Measurements from ENCODE around the gene HNRNPF.
A peak's percentile ranks its signal among the peaks of the same experiment; 100 is the strongest.

The HNRNPF gene

GRCh38 chr10:43398939-43399319 lies 10.1 kb downstream of the HNRNPF start:
- no peak for DNase-seq
- POLR2A ChIA-PET: no interaction called here
- H3K36me3 ChIP-seq (ENCODE audit: control insufficient read depth in 4 of 4, insufficient read depth in 4 of 4, low read length in 3 of 4): peaks cover 2 to 63% (median 20%) of the 10 kb centered on the region in 4 experiments
- no peaks in the 10 kb centered on the region for H3K9me3 ChIP-seq (ENCODE audit: control extremely low read depth in 1 of 5, control insufficient read depth in 4 of 5, insufficient read depth in 2 of 5, low read depth in 1 of 5, low read length in 4 of 5)
- WGBS (ENCODE audit: insufficient coverage): no CpG with 5 or more reads among the region's 2 CpGs
- H3K27me3 ChIP-seq (replicated peaks in 2 of 5; ENCODE audit: control insufficient read depth in 4 of 5, insufficient read depth in 5 of 5, low read length in 4 of 5): no peaks in the 10 kb centered on the region
- peak overlapping the region in 1 of 2 experiments; percentile 84 for H3K27ac ChIP-seq (ENCODE audit: insufficient read depth in 1 of 2, low read depth in 1 of 2, low read length in 2 of 2, poor library complexity in 1 of 2, severe bottlenecking in 2 of 2)
- CTCF ChIA-PET: no interaction called here
- H3K4me3 ChIP-seq (ENCODE audit: control insufficient read depth in 1 of 7, extremely low read depth in 1 of 7, insufficient read depth in 4 of 7, low read depth in 2 of 7, low read length in 6 of 7): peak overlapping the region in 1 of 7 experiments; percentile 77
- peaks cover 20 to 85% (median 67%) of the 10 kb centered on the region in 4 experiments for H3K4me1 ChIP-seq (ENCODE audit: control extremely low read depth in 1 of 4, control insufficient read depth in 4 of 4, insufficient read depth in 4 of 4, low read length in 3 of 4)

GRCh38 chr10:43396928-43397624 lies 11.9 kb downstream of the HNRNPF start:
- peak; percentile 70 to 82 (median 70) for DNase-seq
- Histone ChIP-seq H3K4me3 (ENCODE audit: control insufficient read depth in 1 of 7, extremely low read depth in 1 of 7, insufficient read depth in 4 of 7, low read depth in 2 of 7, low read length in 6 of 7) (peak overlapping the region; percentile 45 to 80 (median 74)), H3K27ac (ENCODE audit: insufficient read depth in 1 of 2, low read depth in 1 of 2, low read length in 2 of 2, poor library complexity in 1 of 2, severe bottlenecking in 2 of 2) (peak overlapping the region; percentile 61 to 84), H3K27me3 (replicated peaks in 2 of 5; ENCODE audit: control insufficient read depth in 4 of 5, insufficient read depth in 5 of 5, low read length in 4 of 5) (no peaks in the 10 kb centered on the region), H3K9me3 (ENCODE audit: control extremely low read depth in 1 of 5, control insufficient read depth in 4 of 5, insufficient read depth in 2 of 5, low read depth in 1 of 5, low read length in 4 of 5) (no peaks in the 10 kb centered on the region), H3K36me3 (ENCODE audit: control insufficient read depth in 4 of 4, insufficient read depth in 4 of 4, low read length in 3 of 4) (peaks cover 0 to 64% (median 32%) of the 10 kb centered on the region in 4 experiments), H3K4me1 (ENCODE audit: control extremely low read depth in 1 of 4, control insufficient read depth in 4 of 4, insufficient read depth in 4 of 4, low read length in 3 of 4) (peaks cover 18 to 72% (median 62%) of the 10 kb centered on the region in 4 experiments)
- POLR2A ChIA-PET: interaction anchor here (0.5 to 1.1 kb wide), 5 partner anchors 10 to 52 kb away, joined by 3 to 10 read pairs (median 5); partner anchors contain the start of gene ZNF487
- CTCF ChIA-PET: interaction anchor here (1.5 kb wide), 1 partner anchor 11 kb away, joined by 6 read pairs; no protein-coding TSS in a partner anchor
- under 1% methylated on average over 62 of the region's 70 CpGs for WGBS (ENCODE audit: insufficient coverage)

- ChIA-PET CTCF (interaction anchor here (0.5 to 1.5 kb wide), 4 partner anchors 11 to 40 kb away, joined by 3 to 6 read pairs (median 3); no protein-coding TSS in a partner anchor), POLR2A (interaction anchor here (0.5 to 1.8 kb wide), 7 partner anchors 11 to 53 kb away, joined by 3 to 6 read pairs (median 4); partner anchors contain the start of gene ZNF487)
- peak overlapping the region in 1 of 2 experiments; percentile 84 for H3K27ac ChIP-seq (ENCODE audit: insufficient read depth in 1 of 2, low read depth in 1 of 2, low read length in 2 of 2, poor library complexity in 1 of 2, severe bottlenecking in 2 of 2)
- peaks cover 0 to 65% (median 35%) of the 10 kb centered on the region in 4 experiments for H3K36me3 ChIP-seq (ENCODE audit: control insufficient read depth in 4 of 4, insufficient read depth in 4 of 4, low read length in 3 of 4)
- H3K27me3 ChIP-seq (replicated peaks in 2 of 5; ENCODE audit: control insufficient read depth in 4 of 5, insufficient read depth in 5 of 5, low read length in 4 of 5): no peaks in the 10 kb centered on the region
- 26% methylated on average over 38 of the region's 71 CpGs for WGBS (ENCODE audit: insufficient coverage)
- peak; percentile 19 to 63 (median 54) for DNase-seq
- no peaks in the 10 kb centered on the region for H3K9me3 ChIP-seq (ENCODE audit: control extremely low read depth in 1 of 5, control insufficient read depth in 4 of 5, insufficient read depth in 2 of 5, low read depth in 1 of 5, low read length in 4 of 5)
- H3K4me1 ChIP-seq (ENCODE audit: control extremely low read depth in 1 of 4, control insufficient read depth in 4 of 4, insufficient read depth in 4 of 4, low read length in 3 of 4): peaks cover 17 to 66% (median 57%) of the 10 kb centered on the region in 4 experiments
- H3K4me3 ChIP-seq (ENCODE audit: control insufficient read depth in 1 of 7, extremely low read depth in 1 of 7, insufficient read depth in 4 of 7, low read depth in 2 of 7, low read length in 6 of 7): peak overlapping the region; percentile 9 to 80 (median 74)
Measured at GRCh38 chr10:43396061-43396927, 12.7 kb downstream of the HNRNPF start.

- peak in 1 of 3 donors; percentile 44 for DNase-seq
- Histone ChIP-seq H3K36me3 (ENCODE audit: control insufficient read depth in 4 of 4, insufficient read depth in 4 of 4, low read length in 3 of 4) (peaks cover 2 to 67% (median 39%) of the 10 kb centered on the region in 4 experiments), H3K9me3 (ENCODE audit: control extremely low read depth in 1 of 5, control insufficient read depth in 4 of 5, insufficient read depth in 2 of 5, low read depth in 1 of 5, low read length in 4 of 5) (no peaks in the 10 kb centered on the region), H3K27ac (ENCODE audit: insufficient read depth in 1 of 2, low read depth in 1 of 2, low read length in 2 of 2, poor library complexity in 1 of 2, severe bottlenecking in 2 of 2) (peak overlapping the region in 1 of 2 experiments; percentile 83), H3K4me1 (ENCODE audit: control extremely low read depth in 1 of 4, control insufficient read depth in 4 of 4, insufficient read depth in 4 of 4, low read length in 3 of 4) (peaks cover 15 to 60% (median 55%) of the 10 kb centered on the region in 4 experiments), H3K27me3 (replicated peaks in 2 of 5; ENCODE audit: control insufficient read depth in 4 of 5, insufficient read depth in 5 of 5, low read length in 4 of 5) (no peaks in the 10 kb centered on the region), H3K4me3 (ENCODE audit: control insufficient read depth in 1 of 7, extremely low read depth in 1 of 7, insufficient read depth in 4 of 7, low read depth in 2 of 7, low read length in 6 of 7) (peak overlapping the region in 5 of 7 experiments; percentile 9 to 80 (median 77))
- 97% methylated on average over 3 of the region's 18 CpGs for WGBS (ENCODE audit: insufficient coverage)
- CTCF ChIA-PET: interaction anchor here (0.5 to 1.5 kb wide), 5 partner anchors 12 to 48 kb away, joined by 3 to 6 read pairs (median 3); no protein-coding TSS in a partner anchor
- POLR2A ChIA-PET: interaction anchor here (0.5 to 1.8 kb wide), 4 partner anchors 12 to 54 kb away, joined by 4 to 6 read pairs (median 4); no protein-coding TSS in a partner anchor
Measured at GRCh38 chr10:43395571-43396060, 13.4 kb downstream of the HNRNPF start.

- Histone ChIP-seq H3K9me3 (ENCODE audit: control extremely low read depth in 1 of 5, control insufficient read depth in 4 of 5, insufficient read depth in 2 of 5, low read depth in 1 of 5, low read length in 4 of 5) (no peaks in the 10 kb centered on the region), H3K4me3 (ENCODE audit: control insufficient read depth in 1 of 7, extremely low read depth in 1 of 7, insufficient read depth in 4 of 7, low read depth in 2 of 7, low read length in 6 of 7) (peak overlapping the region in 1 of 7 experiments; percentile 77), H3K27me3 (replicated peaks in 2 of 5; ENCODE audit: control insufficient read depth in 4 of 5, insufficient read depth in 5 of 5, low read length in 4 of 5) (no peaks in the 10 kb centered on the region), H3K27ac (ENCODE audit: insufficient read depth in 1 of 2, low read depth in 1 of 2, low read length in 2 of 2, poor library complexity in 1 of 2, severe bottlenecking in 2 of 2) (peak overlapping the region in 1 of 2 experiments; percentile 83), H3K36me3 (ENCODE audit: control insufficient read depth in 4 of 4, insufficient read depth in 4 of 4, low read length in 3 of 4) (peaks cover 2 to 69% (median 46%) of the 10 kb centered on the region in 4 experiments), H3K4me1 (ENCODE audit: control extremely low read depth in 1 of 4, control insufficient read depth in 4 of 4, insufficient read depth in 4 of 4, low read length in 3 of 4) (peaks cover 15 to 54% (median 50%) of the 10 kb centered on the region in 4 experiments)
- ChIA-PET CTCF (interaction anchor here (0.6 to 1.6 kb wide), 7 partner anchors 9 to 47 kb away, joined by 3 to 9 read pairs (median 3); no protein-coding TSS in a partner anchor), POLR2A (interaction anchor here (0.7 to 1.8 kb wide), 2 partner anchors 13 to 67 kb away, joined by 3 to 4 read pairs; no protein-coding TSS in a partner anchor)
- WGBS (ENCODE audit: insufficient coverage): 97% methylated on average over 4 of the region's 6 CpGs
- no peak for DNase-seq
Measured at GRCh38 chr10:43394868-43395267, 14.1 kb downstream of the HNRNPF start.

- Histone ChIP-seq H3K4me1 (ENCODE audit: control extremely low read depth in 1 of 4, control insufficient read depth in 4 of 4, insufficient read depth in 4 of 4, low read length in 3 of 4) (peaks cover 13 to 44% (median 41%) of the 10 kb centered on the region in 4 experiments), H3K27me3 (replicated peaks in 2 of 5; ENCODE audit: control insufficient read depth in 4 of 5, insufficient read depth in 5 of 5, low read length in 4 of 5) (no peaks in the 10 kb centered on the region), H3K4me3 (ENCODE audit: control insufficient read depth in 1 of 7, extremely low read depth in 1 of 7, insufficient read depth in 4 of 7, low read depth in 2 of 7, low read length in 6 of 7) (no peak overlapping the region), H3K36me3 (ENCODE audit: control insufficient read depth in 4 of 4, insufficient read depth in 4 of 4, low read length in 3 of 4) (peaks cover 2 to 68% (median 48%) of the 10 kb centered on the region in 4 experiments), H3K9me3 (ENCODE audit: control extremely low read depth in 1 of 5, control insufficient read depth in 4 of 5, insufficient read depth in 2 of 5, low read depth in 1 of 5, low read length in 4 of 5) (no peaks in the 10 kb centered on the region), H3K27ac (ENCODE audit: insufficient read depth in 1 of 2, low read depth in 1 of 2, low read length in 2 of 2, poor library complexity in 1 of 2, severe bottlenecking in 2 of 2) (peak overlapping the region in 1 of 2 experiments; percentile 83)
- no peak for DNase-seq
- POLR2A ChIA-PET: interaction anchor here (0.5 to 0.7 kb wide), 3 partner anchors 20 to 217 kb away, joined by 3 read pairs; no protein-coding TSS in a partner anchor
- CTCF ChIA-PET: interaction anchor here (1.2 to 1.6 kb wide), 4 partner anchors 10 to 46 kb away, joined by 3 to 9 read pairs (median 4); no protein-coding TSS in a partner anchor
- WGBS (ENCODE audit: insufficient coverage): 92% methylated on average over 3 of the region's 3 CpGs
Measured at GRCh38 chr10:43393606-43394360, 15.2 kb downstream of the HNRNPF start.

All from common myeloid progenitor, CD34-positive (primary cell).